ENCODE data around the gene FAM193B. TPM values are rescaled to one million over a fixed set of nuclear protein-coding genes. Genes with fewer than 3 reads are reported as not detected.

The FAM193B gene
- total and polyA plus RNA-seq, 2 of the 13 experiments (the other 11 are each of a cell fraction or from before 2014, with no cell fraction given): 21.2 to 40.9 TPM

DNA sequence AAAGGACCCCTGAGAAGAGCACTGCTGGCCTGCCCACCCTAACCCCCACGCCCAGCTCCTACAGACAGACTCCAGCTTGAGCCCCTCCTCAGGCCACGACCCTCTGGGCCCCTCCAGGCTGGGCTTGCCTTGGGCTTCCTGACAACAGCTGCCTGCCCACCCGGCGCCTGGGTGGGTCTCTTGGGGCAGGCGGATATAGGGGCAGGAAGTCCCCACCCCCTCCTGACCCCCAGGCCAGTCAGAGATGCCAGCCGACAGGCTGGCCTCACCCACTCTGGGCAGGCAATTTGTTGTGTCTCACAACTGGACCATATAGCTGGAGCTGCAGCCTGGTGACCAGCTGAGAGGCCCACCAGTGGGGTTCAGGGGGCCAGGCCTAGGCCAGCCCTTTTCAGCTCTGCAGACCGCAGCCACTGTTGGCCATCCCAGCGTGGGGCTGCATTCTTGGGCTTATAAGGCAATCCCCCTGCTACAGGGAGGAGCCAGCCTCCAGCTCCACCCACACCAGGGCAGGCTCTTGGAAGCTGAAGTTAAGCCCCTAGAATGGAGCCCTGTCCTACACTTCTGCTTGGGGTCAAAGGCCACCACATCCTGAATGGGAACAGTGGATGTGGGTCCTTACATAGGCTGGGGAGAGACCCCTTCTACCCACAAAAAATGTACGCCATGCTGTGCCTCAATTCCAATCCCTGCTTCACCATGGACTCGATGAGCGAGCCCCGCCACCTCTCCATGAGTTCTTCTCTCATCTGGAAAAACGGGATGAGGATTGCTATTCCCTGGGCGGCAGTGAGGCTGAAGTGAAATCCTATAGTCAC, 58.9 kb downstream of the FAM193B start (continued):
- TF ChIP-seq, protein P1, sequence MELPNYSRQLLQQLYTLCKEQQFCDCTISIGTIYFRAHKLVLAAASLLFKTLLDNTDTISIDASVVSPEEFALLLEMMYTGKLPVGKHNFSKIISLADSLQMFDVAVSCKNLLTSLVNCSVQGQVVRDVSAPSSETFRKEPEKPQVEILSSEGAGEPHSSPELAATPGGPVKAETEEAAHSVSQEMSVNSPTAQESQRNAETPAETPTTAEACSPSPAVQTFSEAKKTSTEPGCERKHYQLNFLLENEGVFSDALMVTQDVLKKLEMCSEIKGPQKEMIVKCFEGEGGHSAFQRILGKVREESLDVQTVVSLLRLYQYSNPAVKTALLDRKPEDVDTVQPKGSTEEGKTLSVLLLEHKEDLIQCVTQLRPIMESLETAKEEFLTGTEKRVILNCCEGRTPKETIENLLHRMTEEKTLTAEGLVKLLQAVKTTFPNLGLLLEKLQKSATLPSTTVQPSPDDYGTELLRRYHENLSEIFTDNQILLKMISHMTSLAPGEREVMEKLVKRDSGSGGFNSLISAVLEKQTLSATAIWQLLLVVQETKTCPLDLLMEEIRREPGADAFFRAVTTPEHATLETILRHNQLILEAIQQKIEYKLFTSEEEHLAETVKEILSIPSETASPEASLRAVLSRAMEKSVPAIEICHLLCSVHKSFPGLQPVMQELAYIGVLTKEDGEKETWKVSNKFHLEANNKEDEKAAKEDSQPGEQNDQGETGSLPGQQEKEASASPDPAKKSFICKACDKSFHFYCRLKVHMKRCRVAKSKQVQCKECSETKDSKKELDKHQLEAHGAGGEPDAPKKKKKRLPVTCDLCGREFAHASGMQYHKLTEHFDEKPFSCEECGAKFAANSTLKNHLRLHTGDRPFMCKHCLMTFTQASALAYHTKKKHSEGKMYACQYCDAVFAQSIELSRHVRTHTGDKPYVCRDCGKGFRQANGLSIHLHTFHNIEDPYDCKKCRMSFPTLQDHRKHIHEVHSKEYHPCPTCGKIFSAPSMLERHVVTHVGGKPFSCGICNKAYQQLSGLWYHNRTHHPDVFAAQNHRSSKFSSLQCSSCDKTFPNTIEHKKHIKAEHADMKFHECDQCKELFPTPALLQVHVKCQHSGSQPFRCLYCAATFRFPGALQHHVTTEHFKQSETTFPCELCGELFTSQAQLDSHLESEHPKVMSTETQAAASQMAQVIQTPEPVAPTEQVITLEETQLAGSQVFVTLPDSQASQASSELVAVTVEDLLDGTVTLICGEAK (IDR thresholded peaks at IDR 0.05): no peak
- TF ChIP-seq, protein P1 (CRISPR knock-in tag; IDR thresholded peaks at IDR 0.05): no peak
- TF ChIP-seq PHB2 (IDR thresholded peaks at IDR 0.05; ENCODE audit: partially characterized antibody): no peak
- no peak for TF ChIP-seq MLLT10 (CRISPR knock-in tag; IDR thresholded peaks at IDR 0.05)
- no peak for TF ChIP-seq PCBP2 (optimal IDR thresholded peaks at IDR 0.05; ENCODE audit: low read depth, low read length, poor library complexity, severe bottlenecking)
- no peak for TF ChIP-seq SIN3B (IDR thresholded peaks at IDR 0.05; ENCODE audit: low read length)
- TF ChIP-seq ZNF7 (CRISPR knock-in tag; IDR thresholded peaks at IDR 0.05): no peak
- TF ChIP-seq, protein P2, sequence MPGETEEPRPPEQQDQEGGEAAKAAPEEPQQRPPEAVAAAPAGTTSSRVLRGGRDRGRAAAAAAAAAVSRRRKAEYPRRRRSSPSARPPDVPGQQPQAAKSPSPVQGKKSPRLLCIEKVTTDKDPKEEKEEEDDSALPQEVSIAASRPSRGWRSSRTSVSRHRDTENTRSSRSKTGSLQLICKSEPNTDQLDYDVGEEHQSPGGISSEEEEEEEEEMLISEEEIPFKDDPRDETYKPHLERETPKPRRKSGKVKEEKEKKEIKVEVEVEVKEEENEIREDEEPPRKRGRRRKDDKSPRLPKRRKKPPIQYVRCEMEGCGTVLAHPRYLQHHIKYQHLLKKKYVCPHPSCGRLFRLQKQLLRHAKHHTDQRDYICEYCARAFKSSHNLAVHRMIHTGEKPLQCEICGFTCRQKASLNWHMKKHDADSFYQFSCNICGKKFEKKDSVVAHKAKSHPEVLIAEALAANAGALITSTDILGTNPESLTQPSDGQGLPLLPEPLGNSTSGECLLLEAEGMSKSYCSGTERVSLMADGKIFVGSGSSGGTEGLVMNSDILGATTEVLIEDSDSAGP (CRISPR knock-in tag; IDR thresholded peaks at IDR 0.05; ENCODE audit: borderline replicate concordance): 0 out of 2 replicates have a peak, but pooled peaks have one; percentile 17
- TF ChIP-seq, protein P3, sequence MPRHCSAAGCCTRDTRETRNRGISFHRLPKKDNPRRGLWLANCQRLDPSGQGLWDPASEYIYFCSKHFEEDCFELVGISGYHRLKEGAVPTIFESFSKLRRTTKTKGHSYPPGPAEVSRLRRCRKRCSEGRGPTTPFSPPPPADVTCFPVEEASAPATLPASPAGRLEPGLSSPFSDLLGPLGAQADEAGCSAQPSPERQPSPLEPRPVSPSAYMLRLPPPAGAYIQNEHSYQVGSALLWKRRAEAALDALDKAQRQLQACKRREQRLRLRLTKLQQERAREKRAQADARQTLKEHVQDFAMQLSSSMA (CRISPR knock-in tag; IDR thresholded peaks at IDR 0.05): no peak
- no peak for TF ChIP-seq NR1H2 (CRISPR knock-in tag; IDR thresholded peaks at IDR 0.05; ENCODE audit: borderline replicate concordance, low read depth)
